Activated T-cell treated with anti-CD3 and anti-CD28 coated beads, Interleukin-2, amount 50 U/mL, for 72 hours (primary cell): ENCODE measurements around the gene NMT1. TPM values are rescaled to one million over a fixed set of nuclear protein-coding genes. Genes with fewer than 3 reads are reported as not detected.

Experiments used
- ATAC-seq, 2 donors: fragments of 150-1000 bp; cut with Tn5 transposase; replicated peaks in 1 of 2; 2 replicates each; pipeline ENCODE4 v1.10.0; 2021; ENCODE audit warnings: moderate library complexity in 2 of 2, mild to moderate bottlenecking in 1 of 2
- DNase-seq, 2 donors: peaks; one replicate each; pipeline ENCODE4 v3.0.0; 2021 to 2022; ENCODE audit warnings: mixed read lengths in 1 of 2
- H3K27ac Mint-ChIP-seq: one replicate; pipeline ENCODE4 v1.8.0; 2022; ENCODE audit warnings: mild to moderate bottlenecking, moderate library complexity, mixed read lengths
- H3K27me3 Mint-ChIP-seq: one replicate; pipeline ENCODE4 v1.8.0; 2022; ENCODE audit warnings: low read depth, mixed read lengths
- H3K36me3 Mint-ChIP-seq, 2 donors: one replicate each; pipeline ENCODE4 v1.8.0; 2022; ENCODE audit warnings: mixed read lengths in 2 of 2, mild to moderate bottlenecking in 1 of 2; ENCODE audit not compliant: insufficient read depth in 2 of 2
- H3K4me1 Mint-ChIP-seq: one replicate; pipeline ENCODE4 v1.8.0; 2022; ENCODE audit warnings: low read depth, mixed read lengths
- H3K4me3 Mint-ChIP-seq, 2 donors: one replicate each; pipeline ENCODE4 v1.8.0; 2022; ENCODE audit warnings: mild to moderate bottlenecking in 2 of 2, mixed read lengths in 2 of 2, moderate library complexity in 2 of 2
- H3K9me3 Mint-ChIP-seq, 2 donors: one replicate each; pipeline ENCODE4 v1.8.0; 2022; ENCODE audit warnings: mixed read lengths in 2 of 2
- total RNA-seq, 2 donors: library from RNA; stranded (reverse); gene quantifications; one replicate each; pipeline ENCODE4 v1.2.3, GENCODE V29; 2022

NMT1 gene
- total RNA-seq, 2 donors from 2014 or later, result 130 to 145 TPM

DNA sequence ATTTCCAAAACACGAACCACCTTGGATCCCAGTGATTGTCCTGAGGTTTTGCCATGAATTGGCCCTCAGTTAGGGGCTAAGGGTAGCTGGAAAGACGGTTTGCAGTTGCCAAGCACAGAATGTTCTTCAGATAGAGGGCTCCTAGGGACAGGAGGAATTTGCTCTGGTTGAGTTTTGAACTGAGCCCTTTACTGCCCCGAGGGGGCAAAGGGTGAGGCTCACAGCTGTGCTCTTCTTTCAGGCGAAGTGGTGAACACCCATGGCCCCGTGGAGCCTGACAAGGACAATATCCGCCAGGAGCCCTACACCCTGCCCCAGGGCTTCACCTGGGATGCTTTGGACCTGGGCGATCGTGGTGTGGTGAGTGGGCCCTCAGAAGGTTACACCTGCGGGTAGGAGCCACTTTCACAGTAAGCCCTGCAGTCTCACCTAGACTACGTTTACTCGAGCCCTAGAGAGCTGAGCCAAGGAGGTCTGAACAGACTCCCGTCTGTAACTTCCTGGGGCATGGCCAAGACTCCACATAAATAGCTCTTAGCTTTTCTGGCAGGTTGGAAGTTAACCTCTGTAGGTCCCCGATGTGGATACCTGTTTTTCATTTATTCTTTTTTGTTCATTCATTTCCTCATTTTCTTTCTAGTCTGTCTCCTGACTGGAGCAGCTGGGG, 32.5 kb downstream of the NMT1 start:
- H3K36me3 Mint-ChIP-seq, result peaks cover 5 to 34% of the 10 kb centered on the region in 2 donors
- H3K27ac Mint-ChIP-seq, result no peak overlapping the region
- no peak for ATAC-seq

DNA sequence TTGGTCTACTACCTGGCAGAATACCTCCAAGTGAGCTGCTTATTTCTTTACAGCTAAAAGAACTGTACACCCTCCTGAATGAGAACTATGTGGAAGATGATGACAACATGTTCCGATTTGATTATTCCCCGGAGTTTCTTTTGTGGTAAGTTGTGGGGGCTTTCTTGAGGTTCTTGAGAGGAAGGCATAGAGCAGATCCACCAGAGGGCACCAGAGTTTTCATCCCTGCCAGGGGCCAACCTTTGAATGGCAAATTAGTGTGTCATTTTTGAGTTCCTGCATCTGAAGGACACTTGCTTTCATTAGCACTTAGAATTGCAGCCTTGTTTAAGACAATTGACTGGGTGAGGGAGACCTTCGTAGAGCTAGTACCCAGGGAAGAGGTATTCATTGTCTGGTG, 35.0 kb downstream of the NMT1 start:
- Mint-ChIP-seq H3K9me3 (no peaks in the 10 kb centered on the region), H3K36me3 (peaks cover 6 to 31% of the 10 kb centered on the region in 2 donors), H3K27ac (no peak overlapping the region), H3K4me3 (no peak overlapping the region), H3K4me1 (no peaks in the 10 kb centered on the region), H3K27me3 (no peaks in the 10 kb centered on the region)
- DNase-seq, result no peak
- no peak for ATAC-seq

More for the DNA sequence above, 32.5 kb downstream of the NMT1 start:
- Mint-ChIP-seq H3K27me3 (no peaks in the 10 kb centered on the region), H3K9me3 (no peaks in the 10 kb centered on the region), H3K4me3 (no peak overlapping the region), H3K4me1 (no peaks in the 10 kb centered on the region)
- DNase-seq, result no peak

DNA sequence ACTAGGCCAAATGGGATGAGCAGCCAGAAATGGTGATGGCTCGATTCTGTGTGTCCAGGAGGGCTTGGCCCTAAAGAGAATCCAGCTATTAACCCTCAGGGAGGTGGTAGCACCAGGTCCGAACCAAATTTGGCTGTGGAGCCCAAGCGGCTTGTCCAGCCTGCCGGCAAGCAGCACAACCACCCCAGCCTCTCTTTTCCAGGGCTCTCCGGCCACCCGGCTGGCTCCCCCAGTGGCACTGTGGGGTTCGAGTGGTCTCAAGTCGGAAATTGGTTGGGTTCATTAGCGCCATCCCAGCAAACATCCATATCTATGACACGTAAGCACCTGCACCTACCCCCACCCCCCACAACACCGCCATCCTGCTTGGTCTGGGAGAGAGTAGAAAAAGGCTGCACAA, 35.8 kb downstream of the NMT1 start:
- Mint-ChIP-seq H3K4me1 (no peaks in the 10 kb centered on the region), H3K27ac (no peak overlapping the region), H3K36me3 (peaks cover 7 to 33% of the 10 kb centered on the region in 2 donors), H3K27me3 (no peaks in the 10 kb centered on the region), H3K4me3 (no peak overlapping the region), H3K9me3 (no peaks in the 10 kb centered on the region)
- no peak for ATAC-seq
- DNase-seq, result no peak

GRCh38 chr17:45098081-45098868, 37.2 kb downstream of the NMT1 start:
- peaks cover 6 to 27% of the 10 kb centered on the region in 2 donors for H3K36me3 Mint-ChIP-seq
- no peaks in the 10 kb centered on the region for H3K9me3 Mint-ChIP-seq
- no peaks in the 10 kb centered on the region for H3K27me3 Mint-ChIP-seq
- H3K4me3 Mint-ChIP-seq, result no peak overlapping the region
- H3K27ac Mint-ChIP-seq, result no peak overlapping the region
- DNase-seq (no peak), ATAC-seq (no peak)
- H3K4me1 Mint-ChIP-seq, result no peaks in the 10 kb centered on the region

GRCh38 chr17:45098869-45099616, 37.9 kb downstream of the NMT1 start:
- ATAC-seq (peak; percentile 84 to 88), DNase-seq (peak; percentile 82)
- Mint-ChIP-seq H3K36me3 (peaks cover 6 to 25% of the 10 kb centered on the region in 2 donors), H3K4me1 (no peaks in the 10 kb centered on the region), H3K27me3 (no peaks in the 10 kb centered on the region), H3K4me3 (no peak overlapping the region), H3K27ac (no peak overlapping the region), H3K9me3 (no peaks in the 10 kb centered on the region)

- H3K27ac Mint-ChIP-seq, result no peak overlapping the region
- H3K36me3 Mint-ChIP-seq, result peaks cover 8 to 22% of the 10 kb centered on the region in 2 donors
- H3K9me3 Mint-ChIP-seq, result no peaks in the 10 kb centered on the region
- no peaks in the 10 kb centered on the region for H3K4me1 Mint-ChIP-seq
- H3K27me3 Mint-ChIP-seq, result no peaks in the 10 kb centered on the region
- no peak overlapping the region for H3K4me3 Mint-ChIP-seq
- DNase-seq, result no peak
- no peak for ATAC-seq
These were observed 40.4 kb downstream of the NMT1 start for GRCh38 chr17:45101546-45101882.

DNA sequence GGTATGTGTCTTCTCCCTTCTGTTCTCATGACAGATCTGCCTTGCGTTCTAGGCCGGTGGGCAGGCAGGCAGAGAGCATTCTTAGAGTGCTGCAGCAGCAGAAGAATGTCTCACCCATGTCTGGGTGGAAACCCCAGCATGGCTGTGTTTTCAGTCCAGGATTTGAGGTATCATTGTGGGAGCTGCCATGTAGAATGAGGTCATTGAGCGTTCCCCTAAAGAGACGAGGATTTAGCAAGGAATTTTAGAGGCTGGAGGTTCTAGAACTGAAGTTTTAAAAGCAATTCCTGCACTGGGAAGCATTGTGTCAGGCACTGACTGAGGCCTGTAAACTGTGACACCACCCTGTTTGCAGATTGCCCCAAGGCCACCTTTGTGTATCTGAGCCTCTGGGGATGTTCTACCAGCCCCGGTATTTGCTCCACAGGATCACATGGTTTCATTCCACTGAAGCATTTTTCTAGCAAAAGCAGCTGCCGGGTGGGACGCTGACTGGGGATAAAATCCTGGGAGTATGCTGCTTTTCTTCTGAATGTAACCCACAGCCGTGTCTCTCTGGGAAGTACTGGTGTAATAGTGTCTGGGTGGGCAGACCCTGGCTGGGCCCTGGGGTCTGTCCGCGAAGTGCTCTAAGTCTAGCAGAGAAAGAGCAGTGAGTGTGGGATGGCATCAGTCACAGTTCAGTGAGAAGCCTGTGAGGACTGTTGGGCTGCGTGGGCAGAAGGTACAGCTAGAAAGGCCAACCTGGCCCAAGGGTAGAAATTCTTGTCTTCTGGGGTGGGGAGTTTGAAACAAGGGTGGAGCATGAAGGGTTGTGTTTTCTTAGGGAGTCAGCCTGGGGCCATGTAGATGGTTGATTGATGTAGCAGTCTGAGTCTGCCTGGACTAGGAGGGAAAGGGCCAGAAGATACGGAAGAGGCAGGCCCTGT, 41.0 kb downstream of the NMT1 start:
- DNase-seq (no peak), ATAC-seq (no peak)
- Mint-ChIP-seq H3K27ac (no peak overlapping the region), H3K9me3 (no peaks in the 10 kb centered on the region), H3K27me3 (no peaks in the 10 kb centered on the region), H3K4me1 (no peaks in the 10 kb centered on the region), H3K4me3 (no peak overlapping the region), H3K36me3 (peaks cover 8 to 21% of the 10 kb centered on the region in 2 donors)

DNA sequence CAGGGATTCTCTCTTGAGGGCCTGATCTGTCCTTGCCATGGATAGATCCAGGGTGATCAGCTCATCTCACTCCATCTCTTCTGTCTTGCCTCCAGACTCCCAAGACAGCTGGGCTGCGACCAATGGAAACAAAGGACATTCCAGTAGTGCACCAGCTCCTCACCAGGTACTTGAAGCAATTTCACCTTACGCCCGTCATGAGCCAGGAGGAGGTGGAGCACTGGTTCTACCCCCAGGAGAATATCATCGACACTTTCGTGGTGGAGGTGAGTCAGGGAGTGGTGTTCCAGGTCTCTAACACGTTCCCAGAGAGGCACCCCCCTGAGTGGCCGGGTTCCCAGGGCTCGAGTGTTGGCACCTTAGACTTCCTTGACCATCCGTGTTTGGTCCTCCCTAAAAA, 41.7 kb downstream of the NMT1 start:
- no peak for ATAC-seq
- no peak overlapping the region for H3K4me3 Mint-ChIP-seq
- no peaks in the 10 kb centered on the region for H3K27me3 Mint-ChIP-seq
- H3K9me3 Mint-ChIP-seq, result no peaks in the 10 kb centered on the region
- no peaks in the 10 kb centered on the region for H3K4me1 Mint-ChIP-seq
- H3K27ac Mint-ChIP-seq, result no peak overlapping the region
- no peak for DNase-seq
- peaks cover 8 to 17% of the 10 kb centered on the region in 2 donors for H3K36me3 Mint-ChIP-seq

DNA sequence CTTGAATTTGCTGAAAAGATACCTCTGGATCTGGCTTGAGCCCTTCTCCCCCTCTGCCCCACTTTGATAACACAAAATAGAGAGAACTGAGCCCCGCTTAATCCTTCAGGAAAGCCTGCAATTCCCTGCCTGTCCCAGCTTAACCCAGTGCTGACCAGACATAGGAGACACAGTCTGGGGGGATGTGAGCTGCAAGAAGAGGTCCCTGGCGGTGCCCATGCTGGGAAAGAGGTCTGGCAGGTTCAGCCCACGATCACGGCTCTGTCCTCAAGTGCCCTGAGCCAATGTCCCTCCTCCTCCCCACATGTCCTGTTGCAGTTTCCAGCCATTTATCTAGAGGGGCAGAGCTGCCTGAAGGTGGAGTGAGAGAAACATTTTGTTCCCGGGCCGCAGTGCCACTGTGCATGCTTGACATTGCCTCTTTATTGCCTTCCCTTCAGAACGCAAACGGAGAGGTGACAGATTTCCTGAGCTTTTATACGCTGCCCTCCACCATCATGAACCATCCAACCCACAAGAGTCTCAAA, 42.2 kb downstream of the NMT1 start:
- no peaks in the 10 kb centered on the region for H3K9me3 Mint-ChIP-seq
- H3K27ac Mint-ChIP-seq, result no peak overlapping the region
- no peaks in the 10 kb centered on the region for H3K27me3 Mint-ChIP-seq
- DNase-seq (no peak), ATAC-seq (no peak)
- H3K4me1 Mint-ChIP-seq, result no peaks in the 10 kb centered on the region
- no peak overlapping the region for H3K4me3 Mint-ChIP-seq
- H3K36me3 Mint-ChIP-seq, result peaks cover 8 to 12% of the 10 kb centered on the region in 2 donors

DNA sequence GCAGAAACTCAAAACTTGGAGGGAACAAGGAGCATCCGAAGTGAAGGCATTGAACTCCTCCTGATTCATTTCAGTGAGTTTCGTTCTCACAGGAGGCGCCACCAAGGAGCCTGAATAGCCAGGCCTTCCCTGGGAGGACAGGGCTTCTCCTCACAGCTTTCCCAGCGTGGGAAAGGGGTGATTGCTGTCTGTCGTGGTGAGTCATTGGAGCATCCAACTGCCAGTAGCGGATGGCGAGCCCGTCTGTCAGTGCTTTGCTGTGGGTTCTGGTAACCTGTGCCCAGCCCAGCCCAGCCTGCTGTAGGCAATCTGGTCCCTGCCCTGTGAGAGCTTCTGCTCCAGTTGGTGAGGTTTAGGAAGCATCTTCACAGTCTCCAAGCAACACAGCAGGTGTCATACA, 42.9 kb downstream of the NMT1 start:
- H3K27me3 Mint-ChIP-seq, result no peaks in the 10 kb centered on the region
- no peak for ATAC-seq

GRCh38 chr17:45104497-45104896, 43.4 kb downstream of the NMT1 start:
- DNase-seq (no peak), ATAC-seq (no peak)
- H3K27me3 Mint-ChIP-seq, result no peaks in the 10 kb centered on the region
- no peak overlapping the region for H3K4me3 Mint-ChIP-seq
- H3K4me1 Mint-ChIP-seq, result no peaks in the 10 kb centered on the region
- no peaks in the 10 kb centered on the region for H3K9me3 Mint-ChIP-seq
- H3K27ac Mint-ChIP-seq, result no peak overlapping the region
- H3K36me3 Mint-ChIP-seq, result peaks cover 6% of the 10 kb centered on the region in 2 donors

More for the DNA sequence above, 42.9 kb downstream of the NMT1 start:
- no peaks in the 10 kb centered on the region for H3K9me3 Mint-ChIP-seq
- no peak overlapping the region for H3K4me3 Mint-ChIP-seq
- H3K4me1 Mint-ChIP-seq, result no peaks in the 10 kb centered on the region
- H3K27ac Mint-ChIP-seq, result no peak overlapping the region
- peaks cover 6 to 9% of the 10 kb centered on the region in 2 donors for H3K36me3 Mint-ChIP-seq
- DNase-seq, result no peak

- peaks cover 6% of the 10 kb centered on the region in 2 donors for H3K36me3 Mint-ChIP-seq
These were observed 43.9 kb downstream of the NMT1 start for GRCh38 chr17:45104907-45105624.

More at GRCh38 chr17:45104907-45105624, 43.9 kb downstream of the NMT1 start:
- no peak overlapping the region for H3K27ac Mint-ChIP-seq
- no peak for ATAC-seq
- no peak for DNase-seq
- no peak overlapping the region for H3K4me3 Mint-ChIP-seq
- H3K4me1 Mint-ChIP-seq, result no peaks in the 10 kb centered on the region
- no peaks in the 10 kb centered on the region for H3K9me3 Mint-ChIP-seq
- H3K27me3 Mint-ChIP-seq, result no peaks in the 10 kb centered on the region
